Esophagus squamous epithelium (tissue), 5 donors: Measurements from ENCODE around the gene NRCAM. TPM values are rescaled to one million over a fixed set of nuclear protein-coding genes. Genes with fewer than 3 reads are reported as not detected.

Experiments
- DNase-seq: peaks from one replicate; lab custom pipeline; 2025; lab: John Stamatoyannopoulos, UW
- H3K27ac ChIP-seq, 4 donors: fragments of 200-600 bp; sonication (generic); one replicate each; pipeline ENCODE4 v1.5.1; 2016 to 2019; ENCODE audit warnings: mild to moderate bottlenecking in 1 of 4
- H3K27me3 ChIP-seq, 4 donors: fragments of 200-600 bp; sonication (generic); 1 replicate in 3 of 4; 2 replicates in 1 of 4; pipeline versions ENCODE4 v1.5.1 to v1.6.0; 2017 to 2021; ENCODE audit warnings: antibody characterized with exemption in 1 of 4
- H3K36me3 ChIP-seq, 3 donors: fragments of 200-600 bp; sonication (generic); one replicate each; pipeline ENCODE4 v1.5.1; 2016 to 2019
- H3K4me1 ChIP-seq, 3 donors: fragments of 200-600 bp; sonication (generic); one replicate each; pipeline ENCODE4 v1.5.1; 2017 to 2019
- H3K4me3 ChIP-seq, 4 donors: fragments of 200-600 bp; sonication (generic); 1 replicate in 3 of 4; 2 replicates in 1 of 4; pipeline ENCODE4 v1.5.1; 2016 to 2019; ENCODE audit warnings: mild to moderate bottlenecking in 2 of 4, moderate library complexity in 1 of 4
- H3K9me3 ChIP-seq, 3 donors: fragments of 200-600 bp; sonication (generic); one replicate each; pipeline ENCODE4 v1.5.1; 2016 to 2019
- POLR2A ChIP-seq, 4 donors: fragments of 450-650 bp; IDR thresholded peaks; one replicate each; pipeline ENCODE4 v1.6.1; 2017; ENCODE audit warnings: antibody characterized with exemption in 4 of 4, mild to moderate bottlenecking in 4 of 4, moderate library complexity in 3 of 4
- WGBS, 2 donors: methylation state at CpG; one replicate each; pipeline ENCODE4 v1.1.5; 2018; 5-methylcytosine and 5-hydroxymethylcytosine counted together
- intact Hi-C: fragments of 100-400 bp; cut with DNase I; formaldehyde crosslinking; loops from one replicate; pipeline ENCODE4 v1.15.0; 2022
- total RNA-seq, 4 donors: library from RNA; depleted of rRNA; stranded (reverse); fragments of >200 nt; gene quantifications; one replicate each; pipeline ENCODE4 v1.1.0, GENCODE V29; 2016
- TF ChIP-seq, protein P1 (sequence below), 6 experiments: fragments of 450-650 bp in 4 of 6; fragments of 200-600 bp in 2 of 6; sonication (generic) in 2 of 6; IDR thresholded peaks; one replicate each; pipeline ENCODE4 v1.5.1; 2016 to 2019; ENCODE audit warnings: antibody characterized with exemption in 6 of 6, mild to moderate bottlenecking in 4 of 6, moderate library complexity in 4 of 6
- donor health status: DM: yes; HTN: yes; CAD: no.

Gene NRCAM
- total RNA-seq, 4 donors from 2014 or later: 1.5 to 9.8 (median 6.3) TPM; not detected in 1

DNA sequence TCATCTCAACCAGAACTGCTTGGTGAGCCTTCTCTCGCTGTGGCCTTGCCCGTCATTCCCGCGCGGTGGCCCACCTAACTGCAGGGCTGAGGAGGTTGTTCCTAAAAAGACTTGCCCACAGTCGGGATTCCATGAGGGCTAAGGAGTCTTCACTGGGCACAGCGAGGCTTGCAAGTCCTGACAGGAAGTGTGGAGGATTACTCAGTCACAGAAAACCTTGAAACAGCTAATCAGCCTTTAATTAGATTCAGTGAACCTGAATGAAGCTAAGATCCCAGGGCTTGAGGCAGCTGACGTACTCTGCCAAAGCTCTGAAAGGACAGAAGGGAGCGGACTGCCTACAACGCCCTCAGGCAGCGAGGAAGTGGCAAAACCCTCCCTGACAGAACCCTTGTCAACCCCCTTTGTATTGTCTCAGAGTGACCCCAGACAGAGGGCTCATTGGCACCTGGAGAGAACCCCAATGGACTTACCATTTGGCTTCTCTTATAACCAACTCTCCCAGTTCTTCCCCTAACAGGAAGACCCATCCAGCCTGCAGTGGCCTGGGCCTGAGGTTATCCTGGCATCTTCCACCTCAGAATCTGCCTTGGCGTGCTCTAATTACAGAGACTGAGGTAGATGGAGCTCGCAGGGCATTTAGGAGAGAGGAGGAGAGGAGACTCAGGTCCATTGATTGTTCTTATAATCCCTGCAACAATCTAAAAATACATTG, 323.5 kb downstream of the NRCAM start:
- WGBS, 2 donors: 29 to 54% methylated on average over 7 to 8 of the region's 13 CpGs
- peak overlapping the region; percentile 53 to 77 (median 62) for H3K27ac ChIP-seq

DNA sequence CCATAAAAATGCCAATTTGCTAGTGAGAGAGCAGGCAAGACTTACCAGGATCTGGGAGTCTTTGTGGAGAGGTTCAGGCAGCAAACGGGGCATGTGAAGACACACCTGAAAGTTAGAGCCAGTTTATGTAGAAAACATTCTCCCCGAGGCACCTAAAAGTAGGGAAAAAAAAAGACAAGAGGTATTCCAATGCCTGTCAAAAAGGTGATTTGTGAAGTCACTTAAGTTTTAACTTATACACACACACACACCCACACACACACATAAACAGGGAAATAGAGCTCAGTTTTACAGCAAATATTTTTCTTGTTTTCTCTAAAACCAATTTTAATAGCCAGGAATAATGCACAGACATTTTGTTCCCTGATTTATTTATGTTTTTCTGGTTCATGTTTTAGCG, 326.0 kb downstream of the NRCAM start, which contains the start of gene LAMB4:
TSS of gene LAMB4 (minus strand) at position 101 of the 400 bp plus-strand sequence. CDS start 7,197 bp downstream, outside the sequence.
- H3K36me3 ChIP-seq: no peaks in the 10 kb centered on the region
- peak within 1 kb of the TSS in 2 of 4 donors; percentile 18 for H3K4me3 ChIP-seq
- no peaks in the 10 kb centered on the region for H3K9me3 ChIP-seq
- no peak for TF ChIP-seq POLR2A (IDR thresholded peaks at IDR 0.05)
- TF ChIP-seq, protein P1, sequence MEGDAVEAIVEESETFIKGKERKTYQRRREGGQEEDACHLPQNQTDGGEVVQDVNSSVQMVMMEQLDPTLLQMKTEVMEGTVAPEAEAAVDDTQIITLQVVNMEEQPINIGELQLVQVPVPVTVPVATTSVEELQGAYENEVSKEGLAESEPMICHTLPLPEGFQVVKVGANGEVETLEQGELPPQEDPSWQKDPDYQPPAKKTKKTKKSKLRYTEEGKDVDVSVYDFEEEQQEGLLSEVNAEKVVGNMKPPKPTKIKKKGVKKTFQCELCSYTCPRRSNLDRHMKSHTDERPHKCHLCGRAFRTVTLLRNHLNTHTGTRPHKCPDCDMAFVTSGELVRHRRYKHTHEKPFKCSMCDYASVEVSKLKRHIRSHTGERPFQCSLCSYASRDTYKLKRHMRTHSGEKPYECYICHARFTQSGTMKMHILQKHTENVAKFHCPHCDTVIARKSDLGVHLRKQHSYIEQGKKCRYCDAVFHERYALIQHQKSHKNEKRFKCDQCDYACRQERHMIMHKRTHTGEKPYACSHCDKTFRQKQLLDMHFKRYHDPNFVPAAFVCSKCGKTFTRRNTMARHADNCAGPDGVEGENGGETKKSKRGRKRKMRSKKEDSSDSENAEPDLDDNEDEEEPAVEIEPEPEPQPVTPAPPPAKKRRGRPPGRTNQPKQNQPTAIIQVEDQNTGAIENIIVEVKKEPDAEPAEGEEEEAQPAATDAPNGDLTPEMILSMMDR (IDR thresholded peaks at IDR 0.05): no peak
- H3K27me3 ChIP-seq: no peaks in the 10 kb centered on the region
- intact Hi-C loops: loop anchor here (10.0 kb wide), 1 partner anchor 245 kb away; no protein-coding TSS in a partner anchor
- H3K4me1 ChIP-seq: peaks cover 0 to 58% (median 20%) of the 10 kb centered on the region in 3 donors
- no peak for DNase-seq
- 35 to 40% methylated on average over 3 of the region's 3 CpGs for WGBS, 2 donors
- peak within 1 kb of the TSS in 2 of 4 donors; percentile 49 to 65 for H3K27ac ChIP-seq

More for the DNA sequence above, 323.5 kb downstream of the NRCAM start:
- Histone ChIP-seq H3K9me3 (no peaks in the 10 kb centered on the region), H3K4me1 (peaks cover 0 to 61% (median 20%) of the 10 kb centered on the region in 3 donors), H3K36me3 (no peaks in the 10 kb centered on the region), H3K27me3 (no peaks in the 10 kb centered on the region), H3K4me3 (peak overlapping the region in 2 of 4 donors; percentile 3 to 11)
- intact Hi-C loops: loop anchor here (10.0 kb wide), 1 partner anchor 248 kb away; no protein-coding TSS in a partner anchor
- no peak for TF ChIP-seq POLR2A (IDR thresholded peaks at IDR 0.05)
- TF ChIP-seq, protein P1 (IDR thresholded peaks at IDR 0.05): no peak
- no peak for DNase-seq

DNA sequence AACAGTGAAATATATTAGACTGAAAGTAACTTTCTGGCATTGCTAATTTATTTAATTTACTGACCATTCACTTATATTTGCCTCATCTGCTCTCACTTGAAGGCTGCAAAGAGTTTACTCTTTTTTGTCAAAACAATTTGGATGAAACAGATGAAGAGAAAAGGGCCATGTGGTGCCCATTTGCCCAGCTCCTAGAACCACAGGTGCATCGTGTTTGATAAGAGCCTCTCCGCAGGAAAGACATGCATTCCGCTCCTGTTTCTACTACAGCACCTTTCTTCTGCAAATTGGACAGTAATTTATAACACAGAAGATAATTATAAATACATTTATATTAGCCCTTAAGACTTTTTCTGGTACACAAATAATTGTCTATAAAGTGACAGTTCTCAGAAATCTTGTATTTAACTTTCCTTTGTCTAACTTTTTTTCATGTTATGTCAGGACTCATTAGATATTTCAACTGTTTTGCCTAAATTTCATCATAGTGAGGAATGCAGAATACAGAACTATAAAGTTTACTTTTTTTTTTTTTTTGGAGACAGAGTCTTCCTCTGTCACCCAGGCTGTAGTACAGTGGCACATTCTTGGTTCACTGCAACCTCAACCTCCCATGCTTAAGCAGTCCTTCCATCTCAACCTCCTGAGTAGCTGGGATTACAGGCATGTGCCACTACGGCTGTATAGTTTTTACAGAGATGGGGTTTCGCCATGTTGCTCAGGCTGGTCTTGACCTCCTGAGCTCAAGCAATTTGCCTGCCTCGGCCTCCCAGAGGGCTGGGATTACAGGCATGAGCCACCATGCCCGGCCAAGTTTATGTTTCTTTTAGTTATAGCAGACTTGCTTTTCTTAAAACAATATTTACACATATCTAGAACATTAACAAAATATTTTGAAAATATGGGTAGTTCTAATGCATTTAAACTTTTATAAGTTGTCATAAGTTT, 326.9 kb downstream of the NRCAM start:
- peaks cover 0 to 58% (median 20%) of the 10 kb centered on the region in 3 donors for H3K4me1 ChIP-seq
- H3K36me3 ChIP-seq: no peaks in the 10 kb centered on the region
- no peaks in the 10 kb centered on the region for H3K9me3 ChIP-seq
- WGBS, 2 donors: 60 to 78% methylated on average over 7 of the region's 7 CpGs
- peak overlapping the region in 2 of 4 donors; percentile 18 for H3K4me3 ChIP-seq
- no peak for TF ChIP-seq POLR2A (IDR thresholded peaks at IDR 0.05)
- TF ChIP-seq, protein P1 (IDR thresholded peaks at IDR 0.05): no peak
- intact Hi-C loops: no loop called here
- H3K27ac ChIP-seq: peak overlapping the region in 2 of 4 donors; percentile 49 to 65
- H3K27me3 ChIP-seq: no peaks in the 10 kb centered on the region
- DNase-seq: no peak

DNA sequence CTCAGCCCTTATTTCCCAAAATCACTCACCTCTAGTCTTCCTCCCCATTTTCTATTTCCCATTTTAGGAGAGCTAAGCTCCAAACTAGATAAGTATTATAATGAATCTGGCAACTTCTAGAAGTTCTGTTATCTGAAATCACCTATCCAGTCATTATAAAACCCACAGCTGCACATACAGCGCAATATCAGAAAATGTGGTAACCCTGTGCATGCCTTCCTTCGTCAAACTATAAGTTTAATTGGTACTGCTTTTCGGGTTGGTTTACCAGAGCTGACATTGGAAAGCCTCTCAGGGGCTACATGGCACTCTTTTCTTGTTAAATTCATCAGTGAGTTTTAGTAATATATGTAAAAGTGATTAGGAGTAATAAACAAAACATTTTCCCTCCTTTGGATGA, 327.7 kb downstream of the NRCAM start:
- Histone ChIP-seq H3K27me3 (no peaks in the 10 kb centered on the region), H3K27ac (peak overlapping the region in 1 of 4 donors; percentile 35), H3K4me3 (peak overlapping the region in 1 of 4 donors; percentile 18), H3K36me3 (no peaks in the 10 kb centered on the region), H3K9me3 (no peaks in the 10 kb centered on the region), H3K4me1 (peaks cover 0 to 57% (median 20%) of the 10 kb centered on the region in 3 donors)
- intact Hi-C loops: no loop called here
- TF ChIP-seq, protein P1 (IDR thresholded peaks at IDR 0.05): no peak
- TF ChIP-seq POLR2A (IDR thresholded peaks at IDR 0.05): no peak
- 75 to 79% methylated on average over 3 of the region's 3 CpGs for WGBS, 2 donors
- DNase-seq: no peak
